ENCODE data around the gene MAP3K6.

The MAP3K6 gene

GRCh38 chr1:27403931-27404330 lies 37.2 kb upstream of the MAP3K6 start:
- H3K9me3 ChIP-seq (ENCODE audit: control insufficient read depth, low read length): no peaks in the 10 kb centered on the region
- no peak overlapping the region for H3K4me3 ChIP-seq (ENCODE audit: extremely low read depth, insufficient read depth, low read length, poor library complexity, severe bottlenecking)
- H3K27ac ChIP-seq (ENCODE audit: low read depth, low read length, severe bottlenecking): peak overlapping the region; percentile 73
- H3K36me3 ChIP-seq (ENCODE audit: control insufficient read depth, insufficient read depth, low read length): peaks cover 44% of the 10 kb centered on the region
- H3K4me1 ChIP-seq (ENCODE audit: control insufficient read depth, insufficient read depth, low read length, poor library complexity, severe bottlenecking): peaks cover 40% of the 10 kb centered on the region

- H3K9me3 ChIP-seq (ENCODE audit: control insufficient read depth, low read length): no peaks in the 10 kb centered on the region
- H3K4me1 ChIP-seq (ENCODE audit: control insufficient read depth, insufficient read depth, low read length, poor library complexity, severe bottlenecking): peaks cover 42% of the 10 kb centered on the region
- H3K27ac ChIP-seq (ENCODE audit: low read depth, low read length, severe bottlenecking): peak overlapping the region; percentile 73
- H3K4me3 ChIP-seq (ENCODE audit: extremely low read depth, insufficient read depth, low read length, poor library complexity, severe bottlenecking): no peak overlapping the region
- 77 to 86% methylated on average over 20 of the region's 24 CpGs for WGBS, 2 experiments (ENCODE audit: insufficient coverage in 2 of 2)
- H3K36me3 ChIP-seq (ENCODE audit: control insufficient read depth, insufficient read depth, low read length): peaks cover 36% of the 10 kb centered on the region
Measured at GRCh38 chr1:27403065-27403726, 36.4 kb upstream of the MAP3K6 start.

- H3K27ac ChIP-seq (ENCODE audit: low read depth, low read length, severe bottlenecking): peak overlapping the region; percentile 73
- WGBS, 2 experiments (ENCODE audit: insufficient coverage in 2 of 2): 77 to 86% methylated on average over 8 of the region's 8 CpGs
- H3K4me1 ChIP-seq (ENCODE audit: control insufficient read depth, insufficient read depth, low read length, poor library complexity, severe bottlenecking): peaks cover 45% of the 10 kb centered on the region
Measured at GRCh38 chr1:27402349-27402754, 35.6 kb upstream of the MAP3K6 start.

GRCh38 chr1:27400963-27401341 lies 34.2 kb upstream of the MAP3K6 start:
- 88 to 100% methylated on average over 5 of the region's 5 CpGs for WGBS, 2 experiments (ENCODE audit: insufficient coverage in 2 of 2)
- Histone ChIP-seq H3K4me3 (ENCODE audit: extremely low read depth, insufficient read depth, low read length, poor library complexity, severe bottlenecking) (no peak overlapping the region), H3K27ac (ENCODE audit: low read depth, low read length, severe bottlenecking) (no peak overlapping the region), H3K4me1 (ENCODE audit: control insufficient read depth, insufficient read depth, low read length, poor library complexity, severe bottlenecking) (peaks cover 37% of the 10 kb centered on the region), H3K36me3 (ENCODE audit: control insufficient read depth, insufficient read depth, low read length) (peaks cover 22% of the 10 kb centered on the region), H3K9me3 (ENCODE audit: control insufficient read depth, low read length) (no peaks in the 10 kb centered on the region)

More at GRCh38 chr1:27402349-27402754, 35.6 kb upstream of the MAP3K6 start:
- H3K36me3 ChIP-seq (ENCODE audit: control insufficient read depth, insufficient read depth, low read length): peaks cover 28% of the 10 kb centered on the region
- H3K4me3 ChIP-seq (ENCODE audit: extremely low read depth, insufficient read depth, low read length, poor library complexity, severe bottlenecking): no peak overlapping the region
- no peaks in the 10 kb centered on the region for H3K9me3 ChIP-seq (ENCODE audit: control insufficient read depth, low read length)

- H3K4me3 ChIP-seq (ENCODE audit: extremely low read depth, insufficient read depth, low read length, poor library complexity, severe bottlenecking): no peak overlapping the region
- no peaks in the 10 kb centered on the region for H3K9me3 ChIP-seq (ENCODE audit: control insufficient read depth, low read length)
- H3K27ac ChIP-seq (ENCODE audit: low read depth, low read length, severe bottlenecking): no peak overlapping the region
- peaks cover 22% of the 10 kb centered on the region for H3K36me3 ChIP-seq (ENCODE audit: control insufficient read depth, insufficient read depth, low read length)
- 62 to 66% methylated on average over 12 to 13 of the region's 13 CpGs for WGBS, 2 experiments (ENCODE audit: insufficient coverage in 2 of 2)
- H3K4me1 ChIP-seq (ENCODE audit: control insufficient read depth, insufficient read depth, low read length, poor library complexity, severe bottlenecking): peaks cover 32% of the 10 kb centered on the region
Measured at GRCh38 chr1:27400082-27400962, 33.6 kb upstream of the MAP3K6 start.

- Histone ChIP-seq H3K27ac (ENCODE audit: low read depth, low read length, severe bottlenecking) (no peak overlapping the region), H3K4me1 (ENCODE audit: control insufficient read depth, insufficient read depth, low read length, poor library complexity, severe bottlenecking) (peaks cover 24% of the 10 kb centered on the region), H3K36me3 (ENCODE audit: control insufficient read depth, insufficient read depth, low read length) (peaks cover 16% of the 10 kb centered on the region), H3K4me3 (ENCODE audit: extremely low read depth, insufficient read depth, low read length, poor library complexity, severe bottlenecking) (no peak overlapping the region), H3K9me3 (ENCODE audit: control insufficient read depth, low read length) (no peaks in the 10 kb centered on the region)
- 93 to 94% methylated on average over 9 of the region's 19 CpGs for WGBS, 2 experiments (ENCODE audit: insufficient coverage in 2 of 2)
Measured at GRCh38 chr1:27399251-27400025, 32.7 kb upstream of the MAP3K6 start.

GRCh38 chr1:27398405-27399149 lies 31.8 kb upstream of the MAP3K6 start:
- H3K4me1 ChIP-seq (ENCODE audit: control insufficient read depth, insufficient read depth, low read length, poor library complexity, severe bottlenecking): peaks cover 16% of the 10 kb centered on the region
- H3K9me3 ChIP-seq (ENCODE audit: control insufficient read depth, low read length): no peaks in the 10 kb centered on the region
- WGBS, 2 experiments (ENCODE audit: insufficient coverage in 2 of 2): 86% methylated on average over 1 of the region's 4 CpGs; no CpG with 5 or more reads in 1 of the 2 experiments
- H3K27ac ChIP-seq (ENCODE audit: low read depth, low read length, severe bottlenecking): no peak overlapping the region
- H3K4me3 ChIP-seq (ENCODE audit: extremely low read depth, insufficient read depth, low read length, poor library complexity, severe bottlenecking): no peak overlapping the region
- peaks cover 9% of the 10 kb centered on the region for H3K36me3 ChIP-seq (ENCODE audit: control insufficient read depth, insufficient read depth, low read length)

- WGBS, 2 experiments (ENCODE audit: insufficient coverage in 2 of 2): 65 to 83% methylated on average over 3 to 6 of the region's 7 CpGs
- H3K27ac ChIP-seq (ENCODE audit: low read depth, low read length, severe bottlenecking): no peak overlapping the region
Measured at GRCh38 chr1:27397749-27398148, 31.0 kb upstream of the MAP3K6 start.

GRCh38 chr1:27397110-27397509 lies 30.3 kb upstream of the MAP3K6 start:
- H3K4me1 ChIP-seq (ENCODE audit: control insufficient read depth, insufficient read depth, low read length, poor library complexity, severe bottlenecking): peaks cover 10% of the 10 kb centered on the region
- H3K36me3 ChIP-seq (ENCODE audit: control insufficient read depth, insufficient read depth, low read length): peaks cover 2% of the 10 kb centered on the region
- no peak overlapping the region for H3K4me3 ChIP-seq (ENCODE audit: extremely low read depth, insufficient read depth, low read length, poor library complexity, severe bottlenecking)
- H3K27ac ChIP-seq (ENCODE audit: low read depth, low read length, severe bottlenecking): no peak overlapping the region
- WGBS, 2 experiments (ENCODE audit: insufficient coverage in 2 of 2): 86 to 97% methylated on average over 3 of the region's 3 CpGs
- H3K9me3 ChIP-seq (ENCODE audit: control insufficient read depth, low read length): no peaks in the 10 kb centered on the region

More at GRCh38 chr1:27397749-27398148, 31.0 kb upstream of the MAP3K6 start:
- H3K9me3 ChIP-seq (ENCODE audit: control insufficient read depth, low read length): no peaks in the 10 kb centered on the region
- H3K36me3 ChIP-seq (ENCODE audit: control insufficient read depth, insufficient read depth, low read length): peaks cover 4% of the 10 kb centered on the region
- peaks cover 9% of the 10 kb centered on the region for H3K4me1 ChIP-seq (ENCODE audit: control insufficient read depth, insufficient read depth, low read length, poor library complexity, severe bottlenecking)
- no peak overlapping the region for H3K4me3 ChIP-seq (ENCODE audit: extremely low read depth, insufficient read depth, low read length, poor library complexity, severe bottlenecking)
